SKM-1 (cell line): ENCODE data around the gene HSBP1L1.

ENCODE experiments used
- DNase-seq: peaks from one replicate; lab custom pipeline; 2025; ENCODE audit not compliant: unreplicated experiment; lab: John Stamatoyannopoulos, UW

HSBP1L1 gene

DNA sequence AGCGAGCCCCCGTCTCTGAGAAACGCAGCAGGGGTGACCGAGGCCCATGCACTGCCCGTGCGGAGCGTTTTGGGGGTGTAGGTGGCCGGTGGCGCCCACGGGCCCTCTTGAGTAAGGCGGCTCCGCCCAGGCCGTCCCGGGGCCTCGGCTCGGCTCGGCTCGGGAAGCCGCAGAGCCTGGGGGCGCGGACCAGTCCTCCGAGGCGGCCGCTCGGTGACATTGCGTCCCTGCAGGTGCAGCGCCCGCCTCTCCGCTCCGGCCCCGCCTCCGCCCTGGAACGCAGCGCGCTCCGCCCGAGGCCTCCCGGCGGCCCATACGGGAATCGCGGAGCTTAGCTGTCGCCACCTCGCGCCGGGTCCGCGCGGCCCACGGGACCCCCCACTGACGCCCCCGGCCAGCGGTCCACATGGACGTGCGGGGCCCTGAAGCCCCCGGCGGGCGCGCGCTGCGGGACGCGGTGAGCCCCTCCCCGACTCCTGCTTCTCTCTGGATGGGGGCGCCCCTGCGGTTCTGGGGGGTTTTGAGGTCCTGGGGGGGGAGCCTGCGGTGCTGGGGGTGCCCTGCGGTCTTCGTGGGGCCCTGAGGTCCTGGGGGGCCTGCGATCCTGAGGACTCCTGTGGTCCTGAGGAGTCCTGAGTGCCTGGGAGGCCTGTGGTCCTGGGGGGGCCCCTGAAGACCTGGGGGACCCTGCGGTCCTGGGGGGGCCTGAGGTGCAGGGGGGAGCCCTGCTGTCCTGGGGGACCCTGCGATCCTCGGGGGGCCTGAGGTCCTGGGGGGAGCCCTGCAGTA is at the start of gene HSBP1L1:
TSS of gene HSBP1L1 (plus strand) at position 314 of the 789 bp plus-strand sequence. CDS start at position 407, 93 bp downstream.
- no peak for DNase-seq

DNA sequence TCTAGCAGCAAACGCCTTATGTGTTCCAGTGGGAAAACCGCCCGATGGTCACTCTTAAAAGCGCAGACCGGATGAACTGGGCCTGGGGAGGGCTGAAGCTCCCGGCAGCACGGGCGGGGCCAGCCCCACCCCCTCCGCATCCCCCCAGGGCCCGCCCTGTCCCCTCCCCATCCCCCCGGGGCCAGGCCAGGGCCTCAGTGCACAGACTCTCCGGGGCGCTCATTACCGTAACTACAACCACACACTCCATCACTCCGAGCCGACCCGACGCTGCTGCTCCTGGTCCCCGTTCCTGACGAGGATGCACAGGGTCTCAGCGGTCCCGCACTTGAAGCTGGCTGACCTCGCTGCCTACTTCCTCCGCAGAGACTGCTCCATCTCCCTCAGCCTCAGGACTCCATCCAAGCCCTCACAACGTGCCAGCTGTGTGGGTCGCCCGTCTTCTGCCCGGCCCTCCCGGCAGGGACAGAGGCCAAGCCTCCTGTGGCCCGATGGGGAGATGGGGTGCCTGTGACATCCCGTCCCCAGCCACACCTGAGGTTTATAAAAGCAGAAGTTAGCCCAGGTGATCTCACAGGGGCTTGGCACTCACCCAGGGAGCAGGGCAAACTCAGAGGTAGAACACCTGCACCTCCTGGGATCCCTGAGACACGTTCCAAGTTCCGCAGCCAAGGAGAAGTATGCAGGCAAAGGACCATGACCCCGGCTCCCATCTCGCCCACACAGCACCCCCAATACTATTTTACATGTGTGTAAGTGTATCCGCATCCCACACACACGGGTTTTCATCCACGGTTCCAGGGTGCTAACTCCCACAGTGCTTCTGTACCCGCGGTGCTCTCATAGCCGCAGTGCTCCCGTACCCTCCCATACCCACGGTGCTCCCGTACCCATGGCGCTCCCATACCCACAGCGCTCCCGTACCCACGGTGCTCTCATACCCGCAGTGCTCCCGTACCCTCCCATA is 49.0 kb upstream of the HSBP1L1 start:
- no peak for DNase-seq

DNA sequence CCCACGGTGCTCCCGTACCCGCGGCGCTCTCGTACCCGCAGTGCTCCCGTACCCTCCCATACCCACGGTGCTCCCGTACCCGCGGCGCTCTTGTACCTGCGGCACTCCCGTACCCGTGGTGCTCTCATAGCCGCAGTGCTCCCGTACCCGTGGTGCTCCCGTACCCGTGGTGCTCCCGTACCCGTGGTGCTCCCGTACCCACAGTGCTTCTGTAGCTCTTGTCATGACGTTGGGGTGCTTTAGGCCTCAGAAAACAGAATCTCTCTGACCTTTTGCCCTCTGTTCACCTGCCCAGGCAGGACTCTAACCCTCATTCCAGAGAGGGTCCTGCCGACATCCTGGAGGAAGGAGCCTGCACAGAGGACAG is 48.3 kb upstream of the HSBP1L1 start:
- no peak for DNase-seq

DNA sequence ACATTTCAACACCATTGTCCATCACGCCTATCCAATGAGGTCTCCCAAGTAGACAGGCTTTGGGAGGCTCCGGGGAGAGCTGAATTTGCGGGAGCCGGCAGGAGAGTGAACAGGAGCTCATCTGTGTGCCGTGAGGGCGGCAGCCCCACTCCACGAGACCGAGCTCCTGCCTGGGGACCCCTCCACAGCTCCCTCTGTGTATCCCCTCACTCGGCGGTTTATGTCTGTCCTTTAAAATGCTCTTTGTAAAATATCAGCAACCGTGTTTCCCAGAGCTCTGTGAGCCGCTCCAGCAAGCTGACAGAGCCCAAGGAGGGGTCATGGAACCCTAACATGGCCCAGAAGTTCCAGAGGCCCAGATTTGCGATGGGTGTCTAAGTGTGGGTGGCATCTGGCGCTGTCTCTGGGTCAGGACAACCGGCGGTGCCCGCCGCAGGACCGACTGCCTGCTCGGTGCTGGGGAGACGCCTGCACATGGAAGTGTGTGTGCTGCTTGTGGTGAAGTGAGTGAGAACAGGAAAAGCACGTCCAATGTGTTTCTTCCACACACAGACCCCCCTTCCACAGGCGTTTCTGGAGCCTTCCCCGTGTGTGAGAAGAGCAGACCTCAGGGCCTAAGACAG is 47.8 kb upstream of the HSBP1L1 start:
- DNase-seq, result no peak

DNA sequence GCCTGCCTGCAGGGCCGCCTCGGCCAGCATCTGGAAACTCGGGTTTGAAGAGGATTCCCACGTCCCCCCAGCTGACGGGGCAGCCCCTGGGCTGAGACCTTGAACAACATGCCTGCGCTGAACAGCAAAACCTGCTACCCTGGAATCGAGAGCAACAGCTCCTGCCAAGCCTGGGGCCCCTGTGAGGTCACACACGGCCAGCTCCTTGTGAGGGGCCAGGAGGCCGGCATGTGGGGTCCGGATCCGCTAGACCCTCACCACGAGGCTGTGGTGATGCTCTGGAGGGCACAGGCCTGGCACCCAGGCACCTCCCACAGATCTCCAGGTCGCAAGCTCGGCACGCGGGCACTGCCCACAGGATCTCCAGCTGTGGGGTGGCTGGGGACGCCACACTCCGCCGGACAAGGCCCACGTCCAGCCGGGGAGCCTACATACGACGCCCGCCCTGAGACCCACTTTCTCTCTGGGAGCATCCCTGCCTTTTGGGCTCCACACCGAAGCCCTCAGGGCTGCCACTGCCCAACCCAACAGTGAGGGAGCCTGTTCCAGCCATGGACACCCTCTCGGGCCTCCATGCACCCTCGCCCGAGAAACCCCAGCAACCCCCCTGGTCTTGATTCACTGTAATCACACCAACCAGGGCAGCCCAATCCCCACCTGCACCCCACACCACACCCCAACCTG is 47.1 kb upstream of the HSBP1L1 start:
- DNase-seq, result no peak

DNA sequence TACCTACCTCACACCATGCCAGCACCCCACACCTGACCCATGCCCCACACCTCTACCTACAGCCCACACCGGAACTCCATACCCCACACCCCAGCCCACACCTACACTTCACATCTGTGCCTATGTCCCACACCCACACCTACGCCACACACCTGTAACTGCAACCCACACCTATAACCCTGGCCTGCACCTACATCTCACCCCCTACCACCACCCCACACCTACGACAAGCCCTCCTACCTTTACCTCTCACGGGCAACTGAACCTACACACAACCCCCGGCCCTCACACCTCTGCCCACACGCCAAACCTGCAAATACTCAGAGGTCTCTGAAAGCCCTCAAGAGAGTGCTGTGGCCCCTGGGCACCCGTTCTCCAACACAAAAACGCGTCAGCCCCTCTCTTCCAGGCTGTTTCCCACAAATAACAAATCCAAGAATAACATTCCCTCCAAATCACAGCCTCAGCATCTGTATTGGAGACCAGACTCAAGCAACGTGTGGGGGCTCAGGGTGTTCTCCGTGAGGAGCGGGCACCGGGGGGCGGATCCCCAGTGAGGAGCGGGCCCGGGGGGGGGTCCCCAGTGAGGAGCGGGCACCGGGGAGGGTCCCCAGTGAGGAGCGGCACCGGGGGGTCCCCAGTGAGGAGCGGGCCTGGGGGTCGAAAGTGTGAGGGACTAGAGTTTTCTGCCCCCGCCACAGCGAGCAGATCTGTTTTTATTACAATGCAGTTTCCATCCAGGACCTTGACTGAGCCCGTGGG is 46.4 kb upstream of the HSBP1L1 start:
- no peak for DNase-seq

DNA sequence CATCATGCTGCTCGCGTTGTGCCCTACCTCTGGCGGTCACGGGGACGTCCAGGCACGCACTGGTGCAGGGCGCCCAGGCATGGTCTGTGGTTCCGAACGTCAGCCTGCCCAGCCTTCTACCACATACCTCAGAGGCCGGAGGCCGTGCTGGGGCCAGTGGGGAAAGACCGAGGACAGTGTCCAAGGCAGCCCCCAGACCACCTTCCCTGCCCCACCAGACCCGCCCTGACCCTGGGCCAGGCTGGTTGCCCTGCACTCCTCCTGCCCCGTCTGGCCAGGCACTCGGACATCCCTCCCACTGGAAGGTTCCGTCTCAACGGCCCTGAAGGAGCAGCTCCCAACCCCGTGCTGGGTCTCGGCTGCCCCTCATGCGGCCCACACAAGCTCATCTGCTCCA is 45.8 kb upstream of the HSBP1L1 start:
- DNase-seq, result no peak

DNA sequence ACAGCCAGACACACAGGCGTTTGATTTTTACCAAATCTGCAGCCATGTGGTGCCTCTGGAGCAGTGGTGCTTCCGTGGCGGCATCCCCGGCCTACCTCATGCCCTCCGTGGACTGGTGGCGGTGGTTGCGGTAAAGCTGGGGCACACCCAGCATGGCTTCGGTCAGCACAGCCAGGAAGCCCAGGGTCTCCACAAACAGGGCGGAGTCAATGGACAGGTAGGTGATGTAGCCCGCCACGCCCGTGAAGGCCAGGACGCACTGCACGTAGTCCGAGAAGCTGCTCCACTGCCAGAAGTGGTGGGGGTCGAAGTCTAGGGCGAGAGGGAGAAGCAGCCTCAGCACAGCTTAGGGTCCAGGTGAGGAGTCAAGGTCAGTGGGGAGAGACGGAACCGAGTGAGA is 45.4 kb upstream of the HSBP1L1 start:
- DNase-seq, result no peak

DNA sequence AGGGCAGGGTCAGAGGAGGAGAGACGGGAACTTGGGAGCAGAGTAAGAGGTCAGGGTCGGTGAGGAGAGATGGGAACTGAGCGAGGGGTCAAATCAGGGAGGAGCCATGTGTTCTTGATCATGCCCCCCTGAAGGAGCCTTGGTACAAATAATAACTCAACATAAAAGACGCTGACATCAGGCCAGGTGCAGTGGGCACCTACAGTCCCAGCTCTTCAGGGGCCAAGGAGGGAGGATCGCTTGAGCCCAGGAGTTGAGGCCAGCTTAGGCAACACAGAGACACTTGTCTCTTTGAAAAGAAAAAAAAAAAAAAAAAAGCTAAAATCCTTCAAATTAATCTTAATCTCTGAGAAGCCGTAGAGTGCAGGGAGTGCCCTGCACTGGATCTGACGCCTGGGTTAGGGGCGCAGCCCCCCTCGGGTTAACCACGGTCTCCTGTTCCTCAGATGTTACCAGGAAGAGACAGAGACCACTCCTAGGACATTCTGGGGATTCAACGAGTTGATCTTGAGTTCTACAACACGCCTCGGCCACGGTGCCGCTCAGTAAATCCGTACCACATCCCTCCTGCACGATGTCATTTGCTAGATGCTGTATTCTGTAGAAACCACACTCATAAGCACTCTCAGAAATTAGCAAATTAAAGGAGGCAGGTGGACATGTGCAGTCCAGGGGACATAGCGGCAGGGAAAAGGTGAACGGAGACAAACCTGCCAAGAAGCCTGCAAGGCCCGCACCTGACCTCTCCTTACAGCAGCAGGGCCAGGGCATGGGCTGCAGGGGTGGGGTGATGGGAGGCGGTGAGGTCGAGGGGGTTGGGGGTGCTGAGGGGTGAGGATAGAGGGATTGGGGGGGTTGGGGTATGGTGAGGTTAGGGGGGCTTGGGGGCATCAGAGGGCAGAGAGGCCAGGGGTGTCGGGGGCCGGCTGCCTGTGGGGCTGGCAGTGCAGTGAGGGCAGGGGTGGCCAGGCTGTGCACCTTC is 42.2 kb upstream of the HSBP1L1 start:
- DNase-seq, result no peak

DNA sequence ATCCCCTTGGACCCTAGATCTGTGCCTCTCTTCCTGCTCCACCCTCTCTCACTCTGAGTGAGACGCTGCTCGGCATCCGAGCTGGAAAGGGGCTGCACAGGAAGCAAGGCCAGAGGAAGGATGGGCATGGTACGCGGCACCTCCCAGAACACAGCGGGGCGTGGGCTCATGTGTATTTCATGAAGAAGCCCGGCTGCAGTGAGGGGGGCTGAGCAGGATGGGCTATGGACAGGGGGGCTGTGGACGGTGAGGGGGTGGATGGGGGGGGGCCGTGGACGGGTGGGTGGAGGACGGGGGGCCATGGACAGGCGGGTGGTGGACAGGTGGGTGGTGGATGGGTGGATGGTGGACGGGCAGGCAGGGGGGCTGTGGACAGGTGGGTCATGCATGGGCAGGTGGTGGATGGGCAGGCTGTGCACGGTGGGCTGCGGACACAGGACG is 41.5 kb upstream of the HSBP1L1 start:
- no peak for DNase-seq

DNA sequence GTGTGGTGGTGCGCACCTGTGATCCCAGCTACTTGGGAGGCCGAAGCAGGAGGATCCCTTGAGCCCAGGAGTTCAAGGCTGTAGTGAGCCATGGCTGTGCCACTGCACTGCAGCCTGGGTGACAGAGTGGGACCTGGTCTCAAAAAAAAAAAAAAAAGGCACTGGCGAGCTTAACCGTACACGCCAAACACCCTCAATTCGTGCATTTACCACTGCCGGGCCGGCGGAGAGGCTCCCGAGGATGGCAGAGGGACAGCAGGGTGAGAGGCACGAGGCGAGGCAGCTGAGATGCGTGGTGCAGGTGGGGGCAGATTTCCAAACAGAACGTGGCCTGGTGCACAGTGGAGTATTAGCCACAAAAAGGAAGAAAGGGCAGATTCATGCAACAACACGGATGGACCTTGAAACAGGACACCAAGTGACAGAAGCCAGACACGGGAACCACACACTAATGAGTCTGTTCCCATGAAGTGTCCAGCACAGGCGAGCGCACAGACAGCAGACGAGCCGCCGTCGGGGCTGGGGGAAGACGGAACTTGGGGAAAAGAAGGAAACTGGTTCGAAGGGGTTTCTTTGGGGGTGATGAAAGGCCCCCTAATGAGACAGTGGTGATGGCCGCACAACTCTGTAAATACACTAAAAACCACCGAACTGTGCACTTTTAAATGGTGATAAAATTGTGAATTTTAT is 40.4 kb upstream of the HSBP1L1 start:
- DNase-seq, result no peak

DNA sequence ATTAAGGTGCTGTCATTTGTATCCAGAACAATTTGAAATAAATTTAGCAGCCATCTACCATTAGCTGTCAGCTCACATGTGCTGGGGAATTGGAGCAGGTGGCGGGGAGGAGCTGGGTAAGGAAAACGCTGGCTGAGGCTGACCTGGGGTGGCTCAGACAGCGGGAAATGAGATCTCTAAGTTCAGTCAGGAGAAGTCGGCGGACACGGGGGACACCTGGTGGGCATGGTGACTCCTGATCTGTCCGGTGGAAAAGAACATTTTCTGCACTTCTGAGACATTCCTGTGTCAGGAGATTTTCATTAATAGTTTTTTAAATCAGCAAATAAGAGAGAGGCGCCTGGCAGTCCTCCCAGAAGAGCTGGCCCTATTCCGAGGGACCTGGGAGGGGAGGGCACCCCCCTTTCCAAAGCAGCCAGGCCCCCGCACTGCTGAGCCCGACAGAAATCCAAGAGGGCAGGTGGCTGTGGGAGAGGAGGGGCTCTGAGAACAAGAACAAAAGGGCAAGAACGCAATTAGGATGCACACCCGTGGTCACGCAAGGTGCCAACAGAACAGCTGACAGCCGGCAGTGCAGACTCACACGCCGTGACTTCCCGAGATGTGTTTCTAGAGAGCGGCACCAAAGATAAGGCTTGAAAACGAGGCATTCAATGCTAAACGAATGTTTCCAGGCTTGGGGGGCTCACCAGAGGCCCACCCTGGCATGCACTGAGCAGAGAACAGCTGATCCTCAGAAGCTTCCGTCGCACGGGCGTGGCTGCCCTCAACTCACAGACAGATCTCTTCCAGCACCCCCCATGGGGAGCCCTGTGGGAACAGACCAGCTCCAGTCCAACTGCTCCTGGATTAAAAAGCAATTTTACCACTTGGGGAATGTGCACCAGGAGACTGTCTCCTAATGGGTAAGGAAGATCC is 39.4 kb upstream of the HSBP1L1 start:
- DNase-seq, result no peak

DNA sequence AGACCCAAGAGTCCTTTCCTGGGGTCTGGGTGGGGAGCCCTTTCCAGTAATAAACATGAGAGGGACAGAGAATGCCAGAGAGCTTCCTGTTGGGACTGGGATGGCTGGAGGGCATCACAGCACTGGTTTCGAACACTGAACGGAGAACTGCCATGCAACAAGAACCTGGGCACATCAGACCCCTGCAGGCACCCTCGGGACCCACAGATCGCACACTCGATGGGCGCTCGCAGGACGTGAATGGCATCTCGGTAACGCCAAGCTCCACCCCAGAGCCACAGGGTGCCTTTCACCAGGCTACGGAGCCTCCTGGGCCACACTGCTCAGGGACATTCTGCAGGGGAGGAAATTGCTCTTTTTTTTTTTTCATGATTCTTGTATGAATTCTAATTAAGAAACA is 38.1 kb upstream of the HSBP1L1 start:
- no peak for DNase-seq

DNA sequence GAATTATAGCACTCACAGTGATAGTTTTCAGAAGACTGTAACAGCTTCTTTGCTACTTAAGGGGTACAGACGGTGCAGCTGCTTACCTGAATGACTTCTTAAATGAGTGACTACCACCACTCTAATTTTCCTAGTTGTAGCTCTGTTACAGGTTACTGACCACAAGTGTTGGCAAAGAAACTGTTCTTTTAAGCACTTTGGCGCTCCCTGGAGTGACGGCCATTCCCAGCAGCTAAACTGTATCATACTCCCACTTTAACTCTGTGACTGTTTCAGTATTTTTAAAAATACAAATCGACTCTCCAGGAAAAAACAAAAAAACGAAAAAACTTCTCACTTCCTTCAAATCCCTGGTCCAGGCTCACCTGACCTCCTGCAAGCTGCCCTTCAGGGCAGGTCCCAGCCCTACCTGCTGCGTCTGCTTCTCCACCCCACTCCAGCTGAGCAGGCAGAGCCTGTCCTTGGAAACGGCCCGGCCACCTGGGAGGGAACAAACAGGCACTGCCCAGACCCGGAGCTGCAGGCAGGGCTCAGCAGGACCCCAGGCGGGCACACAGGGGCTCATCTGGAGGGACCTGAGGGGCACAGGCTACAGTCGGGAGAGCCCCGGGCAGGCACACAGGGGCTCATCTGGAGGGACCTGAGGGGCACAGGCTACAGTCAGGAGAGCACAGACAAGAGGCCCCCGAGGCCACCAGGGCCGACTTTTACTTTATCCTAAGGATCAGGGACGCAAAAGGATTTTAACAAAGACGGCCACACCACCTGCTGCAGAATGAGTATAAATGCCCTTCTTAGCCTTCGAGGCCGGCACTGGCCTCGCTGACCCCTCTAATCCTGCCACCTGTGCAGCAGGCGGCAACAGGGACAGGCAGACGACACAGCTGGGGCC is 37.5 kb upstream of the HSBP1L1 start:
- DNase-seq, result no peak

DNA sequence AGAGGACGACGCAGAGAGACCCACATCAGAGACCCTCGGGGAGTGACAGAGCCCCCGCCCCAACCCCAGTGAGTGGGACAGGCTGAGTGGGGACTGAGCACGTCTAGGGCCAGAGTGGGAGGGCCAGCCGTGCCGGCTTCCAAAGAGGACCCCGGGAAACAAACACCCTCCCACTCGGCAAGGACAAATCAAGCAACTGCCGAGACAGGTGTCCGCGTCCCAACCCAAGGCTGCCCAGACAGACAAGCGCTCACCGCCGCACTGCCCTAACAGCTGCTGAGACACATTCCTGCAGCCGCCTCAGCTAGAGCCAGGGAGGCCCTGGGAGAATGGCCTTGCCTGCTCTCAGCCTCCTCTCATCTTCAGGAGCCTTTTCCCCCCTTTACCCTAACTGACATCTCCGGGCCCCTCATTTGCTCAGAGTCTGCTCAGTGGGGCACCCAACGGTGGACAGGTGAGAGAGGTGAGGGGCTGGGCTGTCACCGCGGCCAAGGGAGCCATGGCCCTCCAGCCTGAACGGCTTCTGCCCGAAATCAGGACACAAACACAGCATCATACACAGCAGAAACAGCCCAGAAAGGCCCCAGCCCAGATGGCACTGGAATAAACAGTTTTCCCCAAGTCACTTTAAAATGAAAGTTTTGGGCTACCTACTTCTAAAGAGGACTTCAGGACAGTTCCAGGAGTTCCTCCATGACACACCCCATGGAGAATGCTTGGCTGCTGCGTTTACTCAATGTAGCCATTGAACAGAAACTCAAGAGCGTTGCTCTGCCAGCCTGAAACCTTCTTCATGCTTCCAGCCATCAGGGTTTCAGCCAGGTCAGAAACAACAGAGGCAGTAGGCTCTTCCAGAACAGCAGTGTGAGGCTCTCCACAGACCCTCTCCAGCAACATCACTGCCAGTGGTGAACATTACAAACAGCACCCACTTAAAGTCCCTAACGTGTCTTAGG is 36.6 kb upstream of the HSBP1L1 start:
- DNase-seq, result no peak
